Activated CD4-positive, CD25-positive, alpha-beta regulatory T cell treated with anti-CD3 and anti-CD28 coated beads, Interleukin-2, amount 50 U/mL, for 72 hours (primary cell): ENCODE data around the gene HSD11B2.

Experiments
- DNase-seq: peaks from one replicate; pipeline ENCODE4 v3.0.0; 2021

Gene HSD11B2

DNA sequence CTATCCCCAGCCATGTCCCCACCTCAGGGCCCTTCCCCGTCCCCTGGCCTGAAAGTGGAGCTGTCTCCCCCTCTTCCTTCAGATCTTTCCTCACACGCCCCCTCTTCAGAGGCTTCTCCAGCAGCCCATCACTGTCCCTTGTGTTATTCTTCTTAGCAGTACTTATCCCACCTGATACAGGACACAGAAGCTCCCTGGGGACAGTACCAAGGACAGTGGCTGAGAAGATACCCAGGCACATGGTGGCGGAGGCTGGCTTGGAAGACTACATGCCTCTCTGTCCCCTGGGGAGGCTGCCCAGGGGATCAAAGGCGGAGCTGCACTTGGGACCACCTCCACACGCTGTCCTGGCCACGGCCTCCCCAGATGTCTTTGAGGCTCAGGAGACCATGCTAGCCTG is 23.9 kb downstream of the HSD11B2 start:
- no peak for DNase-seq

- no peak for DNase-seq
Measured at GRCh38 chr16:67456391-67457081, 25.6 kb downstream of the HSD11B2 start.

GRCh38 chr16:67457611-67458010 is 26.7 kb downstream of the HSD11B2 start:
- DNase-seq, result no peak

- no peak for DNase-seq
Measured at GRCh38 chr16:67458121-67458641, 27.3 kb downstream of the HSD11B2 start.

DNA sequence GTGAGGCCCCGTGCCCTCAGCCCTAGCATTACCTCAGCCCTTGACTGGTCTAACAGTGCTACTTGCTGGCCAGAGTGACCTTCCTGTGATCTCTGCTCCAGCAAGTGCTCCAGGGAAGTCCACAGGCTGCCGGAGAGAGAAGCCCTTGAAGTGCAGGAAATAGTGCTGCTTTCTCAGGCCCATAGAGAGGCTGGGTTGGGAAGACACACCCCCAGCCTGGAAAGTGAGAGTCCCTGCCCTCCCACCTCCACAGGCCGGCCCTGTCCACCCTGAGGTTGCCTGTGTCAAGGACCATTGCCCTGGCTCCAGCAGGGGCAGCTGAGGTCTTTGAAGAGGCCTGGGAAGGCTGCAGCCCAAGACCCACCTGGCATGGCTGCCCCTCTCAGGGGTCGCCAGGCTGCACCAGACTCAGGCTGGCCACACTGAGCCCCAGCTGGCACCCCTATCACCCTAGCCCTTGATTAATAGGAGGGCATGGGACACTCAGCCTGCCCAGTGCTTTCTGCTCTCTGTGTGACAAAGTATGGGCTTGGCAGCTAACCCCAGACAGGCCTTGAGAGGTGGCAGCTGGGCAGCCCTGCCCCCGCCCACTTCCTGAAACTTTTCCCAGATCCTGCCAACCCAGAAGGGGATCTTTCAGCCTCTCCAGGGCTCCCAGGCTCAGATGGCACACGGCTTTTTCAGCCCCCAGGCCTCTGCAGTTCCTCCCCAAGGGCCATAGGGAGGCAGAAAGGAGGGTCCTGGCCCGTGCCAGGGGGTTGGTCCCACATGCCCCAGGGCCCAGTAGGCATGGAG is 28.3 kb downstream of the HSD11B2 start:
- DNase-seq, result no peak

GRCh38 chr16:67459861-67460150 is 28.9 kb downstream of the HSD11B2 start:
- no peak for DNase-seq

DNA sequence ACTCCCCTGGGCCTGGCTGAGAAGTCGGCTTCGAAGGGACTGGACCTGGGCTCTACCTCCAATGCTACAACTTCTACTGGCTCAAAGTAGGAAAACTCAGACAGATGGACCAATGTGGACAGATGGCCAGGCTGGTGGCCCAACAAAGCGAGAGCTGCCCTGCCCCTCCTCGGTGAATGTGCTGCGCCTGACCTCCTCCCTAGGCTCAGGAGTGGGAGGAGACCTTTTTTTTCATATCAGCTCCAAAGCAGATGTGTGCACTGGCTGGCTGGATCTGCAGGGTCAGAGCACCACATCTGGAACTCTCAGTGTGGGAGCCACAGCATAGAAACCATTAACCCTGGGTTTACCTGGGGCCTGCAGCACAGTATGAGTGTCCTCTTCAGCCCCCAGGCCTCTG is 29.2 kb downstream of the HSD11B2 start:
- no peak for DNase-seq

DNA sequence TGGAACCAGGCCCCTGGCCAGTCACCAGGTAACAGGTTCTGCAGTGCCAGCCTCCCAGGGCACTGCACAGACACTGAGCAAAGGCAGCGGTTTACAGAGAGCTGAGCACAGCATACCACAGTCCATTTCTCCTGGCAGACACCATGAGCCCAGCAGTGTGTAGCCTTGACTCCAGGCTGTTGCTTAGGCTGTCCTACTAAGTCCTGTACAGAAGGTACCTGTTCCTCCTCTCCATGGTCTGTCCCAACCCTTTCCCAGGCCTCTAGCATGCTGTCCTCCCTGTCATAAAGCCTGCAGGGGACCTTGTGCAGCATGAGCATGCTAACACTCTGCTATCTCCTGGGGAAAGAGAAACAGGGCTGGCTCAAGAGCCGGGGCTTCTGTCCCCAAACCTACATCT is 30.0 kb downstream of the HSD11B2 start:
- DNase-seq, result no peak

DNA sequence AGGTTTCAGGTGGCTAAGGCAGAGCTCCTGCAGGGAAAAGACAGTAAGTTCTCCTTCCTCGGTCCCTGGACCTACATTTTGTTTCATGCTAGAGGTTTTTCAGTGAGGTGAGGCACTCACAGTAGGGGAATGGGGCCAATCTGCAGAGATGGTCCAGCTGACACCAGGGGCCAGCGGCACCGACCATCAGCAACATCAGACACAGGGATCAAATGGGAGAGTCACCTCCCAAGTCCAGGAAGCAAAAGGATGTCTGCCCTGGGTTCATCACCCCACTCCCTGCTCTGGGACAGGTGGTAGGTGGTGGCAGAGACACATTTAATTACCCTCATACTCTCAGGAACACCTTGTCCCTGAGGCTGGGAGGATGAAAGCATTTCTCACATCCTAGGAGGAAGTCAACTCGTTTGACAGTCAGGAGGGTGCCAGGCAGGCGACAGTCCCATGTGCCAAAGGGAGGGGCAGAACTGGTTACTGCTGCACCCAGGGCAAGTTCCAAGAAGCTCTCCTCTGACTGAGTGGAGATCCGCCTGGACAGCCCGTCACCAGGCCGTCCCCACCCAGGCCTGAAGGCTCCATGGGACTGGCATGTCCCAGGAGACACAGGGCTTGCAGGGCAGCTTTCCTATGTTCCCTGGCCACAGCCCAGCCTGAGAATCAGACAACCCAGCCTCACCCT is 30.8 kb downstream of the HSD11B2 start:
- no peak for DNase-seq

DNA sequence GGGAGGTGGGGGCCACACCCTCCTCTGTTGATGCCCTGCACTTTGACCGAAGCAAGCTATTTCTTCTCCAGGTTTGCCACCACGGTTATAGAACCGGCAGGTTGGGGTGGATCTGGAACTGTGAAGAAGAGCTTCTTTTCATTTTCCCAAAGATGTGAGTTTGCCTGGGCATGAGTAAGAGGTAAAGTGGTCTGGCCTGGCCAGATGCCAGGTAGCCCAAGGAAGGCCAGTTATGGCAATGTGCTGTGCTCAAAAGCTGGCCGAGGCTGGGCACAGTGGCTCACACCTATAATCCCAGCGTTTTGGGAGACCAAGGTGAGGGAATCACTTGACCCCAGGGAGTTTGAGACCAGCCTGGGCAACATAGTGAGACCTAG is 31.3 kb downstream of the HSD11B2 start:
- no peak for DNase-seq

DNA sequence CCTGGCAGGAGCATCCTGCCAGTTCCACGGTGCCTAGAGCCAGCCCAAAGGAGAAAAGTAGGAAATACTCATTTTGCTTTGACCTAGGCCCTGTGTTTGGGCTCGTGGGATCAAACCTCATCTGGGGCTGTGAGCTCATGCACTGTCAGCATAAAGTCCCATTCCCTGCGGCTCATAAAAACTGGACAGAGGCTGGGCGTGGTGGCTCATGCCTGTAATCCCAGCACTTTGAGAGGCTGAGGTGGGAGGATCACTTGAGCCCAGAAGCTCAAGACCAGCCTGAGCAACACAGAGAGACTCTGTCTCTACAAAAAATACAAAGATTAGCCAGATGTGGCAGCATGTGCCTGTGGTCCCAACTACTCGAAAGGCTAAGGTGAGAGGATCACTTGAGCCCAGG is 32.1 kb downstream of the HSD11B2 start:
- DNase-seq, result no peak

DNA sequence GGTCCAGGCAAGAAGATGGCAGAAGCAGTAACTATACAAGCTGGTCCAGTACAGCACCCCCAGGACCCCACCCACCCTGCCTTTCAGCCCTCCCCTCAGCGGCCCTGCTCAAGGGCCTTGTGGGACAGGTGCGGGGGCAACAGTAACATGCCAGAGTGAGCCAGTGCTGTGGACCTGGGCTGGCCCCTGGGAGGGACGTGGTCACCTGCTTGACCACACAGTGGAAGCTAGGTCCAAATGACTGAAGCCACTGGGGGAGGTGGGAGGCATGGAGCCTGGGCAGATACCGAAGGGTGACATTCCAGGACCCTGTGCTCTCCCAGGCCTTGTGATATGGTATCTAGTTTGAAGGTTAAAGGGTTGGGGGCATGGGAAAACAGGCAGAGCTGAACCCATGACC is 32.8 kb downstream of the HSD11B2 start:
- DNase-seq, result no peak

GRCh38 chr16:67464565-67464964 is 33.6 kb downstream of the HSD11B2 start:
- no peak for DNase-seq

GRCh38 chr16:67466581-67466980 is 35.7 kb downstream of the HSD11B2 start:
- DNase-seq, result no peak

DNA sequence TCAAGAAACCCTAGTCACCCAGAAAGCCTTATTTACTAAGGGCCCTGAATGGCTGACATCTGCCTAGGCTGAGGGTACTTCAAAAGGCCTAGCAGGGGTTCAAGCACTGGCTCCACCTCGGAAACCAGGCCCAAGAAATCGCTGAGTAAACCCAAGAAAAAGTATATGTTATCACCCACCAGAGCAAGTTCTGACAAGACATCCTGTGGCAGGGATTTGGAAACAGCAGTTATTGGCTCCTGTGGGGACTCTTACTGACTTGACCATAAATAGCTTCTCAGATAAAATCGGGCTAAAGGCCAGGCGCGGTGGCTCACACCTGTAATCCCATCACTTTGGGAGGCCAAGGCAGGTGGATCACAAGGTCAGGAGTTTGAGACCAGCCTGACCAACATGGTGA is 37.8 kb downstream of the HSD11B2 start:
- DNase-seq, result no peak

DNA sequence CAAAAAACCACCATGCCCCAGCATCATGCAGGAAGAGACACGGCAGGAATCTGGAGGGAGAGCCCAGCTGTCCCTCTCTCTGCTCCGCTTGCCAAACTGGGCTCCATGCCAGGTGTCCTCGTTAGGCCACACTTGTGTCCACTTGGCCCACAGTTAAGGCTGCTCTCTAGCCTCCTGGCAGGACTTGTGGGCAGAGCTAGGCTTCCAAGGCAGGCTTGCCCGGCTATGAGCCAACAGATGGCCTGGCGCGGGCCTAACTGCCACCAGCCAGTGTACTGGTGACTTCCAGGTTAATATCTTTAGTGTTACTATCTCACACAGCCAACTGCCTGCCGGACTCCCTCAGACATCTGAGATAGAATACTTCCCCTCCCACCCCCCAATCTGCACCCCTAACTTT is 39.4 kb downstream of the HSD11B2 start:
- no peak for DNase-seq

GRCh38 chr16:67471758-67472384 is 41.0 kb downstream of the HSD11B2 start:
- no peak for DNase-seq

- DNase-seq, result no peak
Measured at GRCh38 chr16:67474551-67475455, 43.9 kb downstream of the HSD11B2 start.

DNA sequence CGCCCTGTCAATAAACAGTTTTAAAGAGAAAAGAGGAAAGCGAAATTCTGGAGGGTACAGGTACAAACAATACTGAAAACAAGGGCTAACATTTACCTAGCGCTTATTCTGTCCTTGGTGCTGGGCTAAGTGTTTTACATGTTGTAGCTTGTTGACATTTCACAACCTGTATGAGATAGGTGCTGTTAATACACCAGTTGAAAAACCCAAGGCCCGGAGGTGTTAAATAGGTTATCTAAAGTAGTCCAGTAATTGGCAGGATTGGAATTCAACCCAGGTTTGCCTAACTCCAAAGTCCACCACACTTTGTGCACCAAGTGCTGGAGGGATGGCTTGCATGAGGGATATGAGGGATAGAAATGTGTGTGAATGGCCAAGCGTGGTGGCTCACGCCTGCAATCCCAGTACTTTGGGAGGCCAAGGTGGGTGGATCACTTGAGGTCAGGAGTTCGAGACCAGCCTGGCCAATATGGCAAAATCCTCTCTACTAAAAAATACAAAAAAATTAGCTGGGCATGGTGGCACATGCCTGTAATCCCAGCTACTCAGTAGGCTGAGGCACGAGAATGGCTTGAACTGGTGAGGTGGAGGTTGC is 47.1 kb downstream of the HSD11B2 start:
- no peak for DNase-seq

DNA sequence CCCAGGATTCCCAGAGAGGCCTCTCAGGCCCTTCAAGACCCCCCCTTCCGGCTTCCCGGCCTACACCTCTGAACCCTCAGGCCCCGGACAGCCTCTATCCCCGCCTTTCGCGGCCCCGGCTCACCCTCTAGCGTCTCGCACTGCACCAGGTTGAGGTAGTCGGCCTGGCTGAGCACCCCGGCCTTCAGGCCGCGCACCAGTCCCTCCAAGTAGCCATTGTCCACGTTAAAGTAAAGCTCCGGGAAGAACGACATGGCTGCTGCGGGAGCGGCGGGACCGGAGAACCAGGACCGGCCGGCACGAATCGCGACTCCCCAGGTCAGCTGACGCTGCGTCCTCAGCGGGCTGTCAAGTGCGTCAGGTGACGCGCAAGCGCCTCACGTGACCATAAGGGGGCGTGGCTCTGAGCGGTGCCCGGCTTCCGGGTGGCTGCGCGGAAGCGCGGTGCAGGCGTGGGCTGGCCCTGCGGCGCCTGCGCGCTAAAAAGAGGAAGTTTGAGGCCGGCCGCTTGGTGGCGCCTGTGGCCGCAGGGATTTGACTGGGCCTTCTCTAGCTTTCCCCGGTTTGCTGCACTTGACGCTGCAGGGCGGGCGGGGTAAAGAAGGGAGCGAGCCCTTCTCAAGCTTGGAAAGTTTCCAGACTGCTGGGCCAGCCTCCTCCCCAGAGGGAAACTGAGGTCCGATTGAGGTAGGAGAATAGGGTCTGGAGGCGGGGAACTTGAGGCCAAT is 50.1 kb downstream of the HSD11B2 start, which contains the start of gene ATP6V0D1:
Gene ATP6V0D1, minus strand, starts transcription at position 325 of the 728 bp plus-strand sequence. Its CDS starts 71 bp downstream, at position 254.
- peak; percentile 100 for DNase-seq

DNA sequence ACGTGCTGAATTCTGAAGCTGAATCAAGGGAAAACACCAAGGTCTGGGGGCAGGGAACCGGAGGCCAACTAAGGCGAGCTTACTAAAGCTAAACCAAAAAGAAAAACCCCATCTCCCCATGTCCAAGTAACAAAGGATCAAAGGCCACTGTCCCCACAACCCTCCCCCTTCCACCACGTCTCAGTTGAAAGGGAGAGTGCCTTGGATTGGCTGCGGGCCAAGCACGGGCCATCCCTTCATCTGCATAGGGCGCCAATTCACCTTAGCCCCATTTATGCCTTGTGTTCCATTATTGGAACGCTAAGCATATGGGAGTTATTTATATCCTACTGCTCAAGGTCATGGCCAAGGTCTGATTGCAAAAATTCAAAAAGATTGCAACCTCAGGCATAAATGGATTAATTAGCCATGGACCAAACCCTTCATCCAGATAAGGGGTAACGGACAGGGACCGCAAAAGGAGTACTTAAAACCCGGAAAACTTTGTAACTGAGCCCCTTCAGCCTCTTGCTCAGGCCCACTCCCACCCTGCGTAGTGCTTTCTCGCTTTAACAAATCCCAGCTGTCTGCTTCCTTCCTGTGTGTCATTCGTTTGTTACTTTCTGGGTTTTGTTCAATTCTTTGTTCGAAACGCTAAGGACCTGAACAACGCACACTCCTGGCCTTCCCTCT is 50.8 kb downstream of the HSD11B2 start:
- DNase-seq, result peak; percentile 71
